Measurements from ENCODE around the gene COL15A1.

COL15A1 gene

GRCh38 chr9:99037769-99038483 lies 94.2 kb downstream of the COL15A1 start:
- DNase-seq (ENCODE audit: low read depth): no peak

- no peak for DNase-seq (ENCODE audit: low read depth)
Observed at GRCh38 chr9:99038484-99038820, 94.7 kb downstream of the COL15A1 start.

GRCh38 chr9:99039505-99040182 lies 95.9 kb downstream of the COL15A1 start:
- DNase-seq (ENCODE audit: low read depth): no peak

GRCh38 chr9:99040251-99040900 lies 96.7 kb downstream of the COL15A1 start:
- DNase-seq (ENCODE audit: low read depth): no peak

- no peak for DNase-seq (ENCODE audit: low read depth)
Observed at GRCh38 chr9:99040911-99041582, 97.3 kb downstream of the COL15A1 start.

GRCh38 chr9:99041618-99042017 lies 97.9 kb downstream of the COL15A1 start:
- no peak for DNase-seq (ENCODE audit: low read depth)

GRCh38 chr9:99042620-99043019 lies 98.9 kb downstream of the COL15A1 start:
- no peak for DNase-seq (ENCODE audit: low read depth)

- DNase-seq (ENCODE audit: low read depth): no peak
Observed at GRCh38 chr9:99044827-99045226, 101.1 kb downstream of the COL15A1 start.

- no peak for DNase-seq (ENCODE audit: low read depth)
Observed at GRCh38 chr9:99046068-99046467, 102.4 kb downstream of the COL15A1 start.

- DNase-seq (ENCODE audit: low read depth): no peak
Observed at GRCh38 chr9:99046542-99047071, 102.9 kb downstream of the COL15A1 start.

GRCh38 chr9:99049228-99049627 lies 105.5 kb downstream of the COL15A1 start:
- DNase-seq (ENCODE audit: low read depth): no peak

- no peak for DNase-seq (ENCODE audit: low read depth)
Observed at GRCh38 chr9:99049641-99050040, 105.9 kb downstream of the COL15A1 start.

- no peak for DNase-seq (ENCODE audit: low read depth)
Observed at GRCh38 chr9:99050292-99050911, 106.7 kb downstream of the COL15A1 start.

- DNase-seq (ENCODE audit: low read depth): no peak
Observed at GRCh38 chr9:99050924-99051323, 107.2 kb downstream of the COL15A1 start.

- no peak for DNase-seq (ENCODE audit: low read depth)
Observed at GRCh38 chr9:99051406-99051805, 107.7 kb downstream of the COL15A1 start.

GRCh38 chr9:99051851-99052250 lies 108.1 kb downstream of the COL15A1 start:
- DNase-seq (ENCODE audit: low read depth): no peak

- no peak for DNase-seq (ENCODE audit: low read depth)
Observed at GRCh38 chr9:99052815-99053715, 109.4 kb downstream of the COL15A1 start.

GRCh38 chr9:99054581-99054980 lies 110.9 kb downstream of the COL15A1 start:
- DNase-seq (ENCODE audit: low read depth): no peak

- no peak for DNase-seq (ENCODE audit: low read depth)
Observed at GRCh38 chr9:99055384-99055783, 111.7 kb downstream of the COL15A1 start.

GRCh38 chr9:99056186-99056585 lies 112.5 kb downstream of the COL15A1 start:
- no peak for DNase-seq (ENCODE audit: low read depth)
